ENCODE results near the gene ZNF442. TPM values are rescaled to one million over a fixed set of nuclear protein-coding genes. Genes with fewer than 3 reads are reported as not detected.

Gene ZNF442
- total RNA-seq, 1 experiment from 2014 or later, result 3.1 TPM

GRCh38 chr19:12350890-12351197, 14.6 kb downstream of the ZNF442 start:
- intact Hi-C loops (cut with micrococcal nuclease; ENCODE audit: unreplicated experiment), result no loop called here
- DNase-seq, result no peak
- H3K36me3 Mint-ChIP-seq (ENCODE audit: insufficient read depth, unreplicated experiment), result peaks cover 11% of the 10 kb centered on the region
- no peaks in the 10 kb centered on the region for H3K4me1 Mint-ChIP-seq (ENCODE audit: low read depth, unreplicated experiment)
- H3K27me3 Mint-ChIP-seq (ENCODE audit: insufficient read depth, unreplicated experiment), result no peaks in the 10 kb centered on the region
- H3K27ac Mint-ChIP-seq (ENCODE audit: unreplicated experiment), result no peak overlapping the region
- H3K9me3 ChIP-seq, result peaks cover 18% of the 10 kb centered on the region
- CTCF ChIA-PET, result no interaction called here
- POLR2A ChIA-PET, result no interaction called here
- no peaks in the 10 kb centered on the region for H3K27me3 ChIP-seq (replicated peaks; ENCODE audit: control insufficient read depth, insufficient read depth, low read length)
- no peaks in the 10 kb centered on the region for H3K36me3 ChIP-seq (ENCODE audit: control insufficient read depth, insufficient read depth, low read length)
- no TSS peak for BruUV-seq (replicated peaks)
- peaks cover 43% of the 10 kb centered on the region for H3K9me3 Mint-ChIP-seq (ENCODE audit: unreplicated experiment)
- no peak for TF ChIP-seq CTCF (IDR thresholded peaks at IDR 0.05; ENCODE audit: insufficient read depth in 1 of 2, low read depth in 1 of 2, low read length in 1 of 2, severe bottlenecking in 1 of 2, unreplicated experiment in 1 of 2)
- no peaks in the 10 kb centered on the region for H3K4me1 ChIP-seq
- no peak overlapping the region for H3K4me3 Mint-ChIP-seq (ENCODE audit: unreplicated experiment)
- no peak overlapping the region for H3K4me3 ChIP-seq (ENCODE audit: low read depth, low read length)

GRCh38 chr19:12350185-12350889, 15.1 kb downstream of the ZNF442 start:
- no peak for DNase-seq
- no peak overlapping the region for H3K4me3 Mint-ChIP-seq (ENCODE audit: unreplicated experiment)
- peaks cover 43% of the 10 kb centered on the region for H3K9me3 Mint-ChIP-seq (ENCODE audit: unreplicated experiment)
- no peaks in the 10 kb centered on the region for H3K27me3 Mint-ChIP-seq (ENCODE audit: insufficient read depth, unreplicated experiment)
- no peak overlapping the region for H3K4me3 ChIP-seq (ENCODE audit: low read depth, low read length)
- TF ChIP-seq CTCF (IDR thresholded peaks at IDR 0.05; ENCODE audit: insufficient read depth in 1 of 2, low read depth in 1 of 2, low read length in 1 of 2, severe bottlenecking in 1 of 2, unreplicated experiment in 1 of 2), result no peak
- H3K27ac Mint-ChIP-seq (ENCODE audit: unreplicated experiment), result no peak overlapping the region
- no peaks in the 10 kb centered on the region for H3K4me1 ChIP-seq
- H3K36me3 ChIP-seq (ENCODE audit: control insufficient read depth, insufficient read depth, low read length), result no peaks in the 10 kb centered on the region
- intact Hi-C loops (cut with micrococcal nuclease; ENCODE audit: unreplicated experiment), result no loop called here
- H3K4me1 Mint-ChIP-seq (ENCODE audit: low read depth, unreplicated experiment), result no peaks in the 10 kb centered on the region
- no TSS peak for BruUV-seq (replicated peaks)
- POLR2A ChIA-PET, result no interaction called here
- no peaks in the 10 kb centered on the region for H3K27me3 ChIP-seq (replicated peaks; ENCODE audit: control insufficient read depth, insufficient read depth, low read length)
- peaks cover 18% of the 10 kb centered on the region for H3K9me3 ChIP-seq
- H3K36me3 Mint-ChIP-seq (ENCODE audit: insufficient read depth, unreplicated experiment), result peaks cover 11% of the 10 kb centered on the region
- CTCF ChIA-PET, result no interaction called here

- intact Hi-C loops (cut with micrococcal nuclease; ENCODE audit: unreplicated experiment), result loop anchor here (2.0 kb wide), 1 partner anchor 144 kb away; no protein-coding TSS in a partner anchor
- H3K36me3 ChIP-seq (ENCODE audit: control insufficient read depth, insufficient read depth, low read length), result no peaks in the 10 kb centered on the region
- Mint-ChIP-seq H3K4me3 (ENCODE audit: unreplicated experiment) (no peak overlapping the region), H3K4me1 (ENCODE audit: low read depth, unreplicated experiment) (no peaks in the 10 kb centered on the region), H3K36me3 (ENCODE audit: insufficient read depth, unreplicated experiment) (peaks cover 11% of the 10 kb centered on the region), H3K9me3 (ENCODE audit: unreplicated experiment) (peaks cover 27% of the 10 kb centered on the region), H3K27me3 (ENCODE audit: insufficient read depth, unreplicated experiment) (no peaks in the 10 kb centered on the region), H3K27ac (ENCODE audit: unreplicated experiment) (no peak overlapping the region)
- no peaks in the 10 kb centered on the region for H3K4me1 ChIP-seq
- H3K9me3 ChIP-seq, result peaks cover 26% of the 10 kb centered on the region
- no peaks in the 10 kb centered on the region for H3K27me3 ChIP-seq (replicated peaks; ENCODE audit: control insufficient read depth, insufficient read depth, low read length)
- TF ChIP-seq CTCF (IDR thresholded peaks at IDR 0.05; ENCODE audit: insufficient read depth in 1 of 2, low read depth in 1 of 2, low read length in 1 of 2, severe bottlenecking in 1 of 2, unreplicated experiment in 1 of 2), result no peak
- no TSS peak for BruUV-seq (replicated peaks)
- DNase-seq, result no peak
- CTCF ChIA-PET, result no interaction called here
- H3K4me3 ChIP-seq (ENCODE audit: low read depth, low read length), result no peak overlapping the region
- POLR2A ChIA-PET, result no interaction called here
Observed at GRCh38 chr19:12346896-12347295, 18.6 kb downstream of the ZNF442 start.

Measured in Caco-2 (cell line).